H1 (cell line): ENCODE data around the gene NHS. TPM values are rescaled to one million over a fixed set of nuclear protein-coding genes. Genes with fewer than 3 reads are reported as not detected.

ENCODE experiments used
- CTCF ChIA-PET: fragments of 300-600 bp; sonication (Branson Sonifier 250); formaldehyde crosslinking; loops from one replicate; lab custom pipeline; 2021; ENCODE audit not compliant: partially characterized antibody; lab: Charles Lee
- POLR2A ChIA-PET: fragments of 300-600 bp; sonication (Branson Sonifier 250); formaldehyde crosslinking; loops from one replicate; lab custom pipeline; 2021; ENCODE audit warnings: inconsistent platforms; ENCODE audit not compliant: partially characterized antibody; lab: Charles Lee
- DNase-seq, 2 experiments: peaks; one replicate each; pipeline versions ENCODE4 v3.0.0 to v3.0.0-alpha.2; 2010 to 2022; ENCODE audit warnings: low spot score in 2 of 2, low read depth in 1 of 2, mixed read lengths in 1 of 2
- FAIRE-seq: peaks from 2 replicates; lab custom pipeline; 2011; peaks lifted over from hg19 to GRCh38; lab: Jason Lieb, UNC
- H2AFZ ChIP-seq: 2 replicates; pipeline ENCODE4 v1.8.1; 2012; ENCODE audit warnings: low read length, inconsistent platforms
- H2AK5ac ChIP-seq: 2 replicates; pipeline ENCODE4 v1.6.1; 2013; ENCODE audit warnings: low read depth, low read length
- H2BK120ac ChIP-seq: replicated peaks from 2 replicates; pipeline ENCODE3; 2013; ENCODE audit warnings: low read depth, low read length, inconsistent platforms
- H2BK12ac ChIP-seq: 2 replicates; pipeline ENCODE4 v1.6.1; 2013; ENCODE audit warnings: low read depth, low read length
- H2BK15ac ChIP-seq: 2 replicates; pipeline ENCODE4 v1.6.1; 2013; ENCODE audit warnings: low read length
- H2BK20ac ChIP-seq: 2 replicates; pipeline ENCODE4 v1.6.1; 2013; ENCODE audit warnings: low read length
- H2BK5ac ChIP-seq: 2 replicates; pipeline ENCODE4 v1.6.1; 2013; ENCODE audit warnings: low read depth, low read length
- H3K14ac ChIP-seq: 2 replicates; pipeline ENCODE4 v1.6.1; 2013; ENCODE audit warnings: inconsistent platforms; ENCODE audit not compliant: insufficient read length
- H3K18ac ChIP-seq: 2 replicates; pipeline ENCODE4 v1.6.1; 2013; ENCODE audit warnings: low read length; ENCODE audit errors: extremely low read depth
- H3K23ac ChIP-seq: 2 replicates; pipeline ENCODE4 v1.6.1; 2013; ENCODE audit warnings: inconsistent platforms; ENCODE audit not compliant: insufficient read length
- H3K23me2 ChIP-seq: 2 replicates; pipeline ENCODE4 v1.6.1; 2013; ENCODE audit warnings: low read depth, low read length
- H3K27ac ChIP-seq: 2 replicates; pipeline ENCODE4 v1.6.1; 2011; ENCODE audit warnings: low read depth, low read length, inconsistent platforms
- H3K27me3 ChIP-seq, 4 experiments: replicated peaks in 1 of 4; 1 replicate in 1 of 4; 2 replicates in 3 of 4; pipeline versions ENCODE4 v1.6.1 to v1.8.1; 2011 to 2013; ENCODE audit warnings: low read length in 3 of 4, mild to moderate bottlenecking in 3 of 4, inconsistent platforms in 2 of 4, mixed read lengths in 2 of 4, moderate library complexity in 1 of 4; ENCODE audit not compliant: control insufficient read depth in 3 of 4, insufficient read depth in 3 of 4; ENCODE audit errors: extremely low read depth in 1 of 4
- H3K36me3 ChIP-seq, 4 experiments: 2 replicates each; pipeline versions ENCODE4 v1.6.1 to v1.8.1; 2011 to 2013; ENCODE audit warnings: mild to moderate bottlenecking in 4 of 4, low read length in 3 of 4, moderate library complexity in 2 of 4, control low read depth in 1 of 4, inconsistent platforms in 1 of 4; ENCODE audit not compliant: insufficient read depth in 4 of 4, control insufficient read depth in 2 of 4
- H3K4ac ChIP-seq: replicated peaks from 2 replicates; pipeline ENCODE3; 2013; ENCODE audit warnings: low read length, low read depth, mixed read lengths, inconsistent platforms; ENCODE audit not compliant: insufficient read length
- H3K4me1 ChIP-seq, 4 experiments: replicated peaks in 1 of 4; 1 replicate in 1 of 4; 2 replicates in 3 of 4; pipeline versions ENCODE4 v1.6.1 to v1.8.1; 2011 to 2013; ENCODE audit warnings: low read length in 3 of 4, inconsistent platforms in 2 of 4, mixed read lengths in 1 of 4; ENCODE audit not compliant: insufficient read depth in 4 of 4, control insufficient read depth in 3 of 4
- H3K4me2 ChIP-seq, 2 experiments: 2 replicates each; pipeline versions ENCODE4 v1.6.1 to v1.8.1; 2011 to 2013; ENCODE audit warnings: low read depth in 2 of 2, low read length in 2 of 2, control low read depth in 1 of 2, inconsistent platforms in 1 of 2, mild to moderate bottlenecking in 1 of 2; ENCODE audit not compliant: insufficient read depth in 1 of 2
- H3K4me3 ChIP-seq, 4 experiments: fragments of 200-600, 300-600 bp in 1 of 4; sonication (generic), shearing (Covaris generic), sonication (Bioruptor Twin) in 1 of 4; 2 replicates each; pipeline versions ENCODE4 v1.5.1 to v1.8.1; 2011 to 2016; ENCODE audit warnings: low read length in 4 of 4, low read depth in 3 of 4, control low read depth in 2 of 4, inconsistent platforms in 2 of 4, mild to moderate bottlenecking in 2 of 4, mixed read lengths in 1 of 4, moderate library complexity in 1 of 4; ENCODE audit not compliant: insufficient read depth in 2 of 4; ENCODE audit errors: extremely low read depth in 1 of 4
- H3K56ac ChIP-seq: replicated peaks from 2 replicates; pipeline ENCODE3; 2013; ENCODE audit warnings: low read depth, mild to moderate bottlenecking, mixed read lengths, low read length, inconsistent platforms; ENCODE audit not compliant: insufficient read length
- H3K79me1 ChIP-seq: 2 replicates; pipeline ENCODE4 v1.6.1; 2013; ENCODE audit warnings: low read depth, low read length, control low read depth
- H3K79me2 ChIP-seq, 2 experiments: 2 replicates each; pipeline versions ENCODE4 v1.6.1 to v1.8.1; 2012 to 2013; ENCODE audit warnings: low read length in 2 of 2, mild to moderate bottlenecking in 2 of 2, inconsistent platforms in 1 of 2; ENCODE audit not compliant: insufficient read depth in 2 of 2, control insufficient read depth in 1 of 2
- H3K9ac ChIP-seq, 4 experiments: replicated peaks in 1 of 4; 1 replicate in 1 of 4; 2 replicates in 3 of 4; pipeline versions ENCODE4 v1.6.1 to v1.8.1; 2011 to 2013; ENCODE audit warnings: low read depth in 3 of 4, low read length in 3 of 4, control low read depth in 2 of 4, mild to moderate bottlenecking in 2 of 4, moderate library complexity in 2 of 4, inconsistent platforms in 1 of 4; ENCODE audit errors: extremely low read depth in 1 of 4
- H3K9me3 ChIP-seq, 2 experiments: 2 replicates each; pipeline versions ENCODE4 v1.6.1 to v1.8.1; 2012 to 2013; ENCODE audit warnings: mild to moderate bottlenecking in 2 of 2, moderate library complexity in 2 of 2, control low read depth in 1 of 2, inconsistent platforms in 1 of 2, low read depth in 1 of 2, low read length in 1 of 2, mixed read lengths in 1 of 2; ENCODE audit not compliant: insufficient read depth in 2 of 2
- H4K20me1 ChIP-seq, 2 experiments: replicated peaks in 1 of 2; 2 replicates each; pipeline versions ENCODE3 to v1.8.1; 2011 to 2013; ENCODE audit warnings: inconsistent platforms in 2 of 2, low read length in 2 of 2, mild to moderate bottlenecking in 1 of 2; ENCODE audit not compliant: insufficient read depth in 2 of 2, control insufficient read depth in 1 of 2
- H4K5ac ChIP-seq: 2 replicates; pipeline ENCODE4 v1.6.1; 2013; ENCODE audit warnings: low read length, low read depth, mixed read lengths, inconsistent platforms; ENCODE audit not compliant: insufficient read length
- H4K8ac ChIP-seq: 2 replicates; pipeline ENCODE4 v1.8.0; 2013; ENCODE audit warnings: mild to moderate bottlenecking, moderate library complexity, low read length, inconsistent platforms; ENCODE audit not compliant: insufficient read depth; ENCODE audit errors: extremely low read depth
- H4K91ac ChIP-seq: replicated peaks from 2 replicates; pipeline ENCODE3; 2013; ENCODE audit warnings: low read length, mixed read lengths, inconsistent platforms; ENCODE audit not compliant: insufficient read length
- BCL11A ChIP-seq, 2 experiments: IDR thresholded peaks; one replicate each; pipeline ENCODE4 v1.6.1; 2011; ENCODE audit warnings: low read depth in 2 of 2, low read length in 2 of 2, mild to moderate bottlenecking in 2 of 2
- CEBPB ChIP-seq: IDR thresholded peaks from 2 replicates; pipeline ENCODE4 v1.6.1; 2012; ENCODE audit warnings: low read depth, low read length
- CHD1 ChIP-seq: IDR thresholded peaks from 2 replicates; pipeline ENCODE4 v1.6.1; 2012; ENCODE audit warnings: low read depth, low read length, improper control_type of control experiment
- CTBP2 ChIP-seq: IDR thresholded peaks from 2 replicates; pipeline ENCODE4 v1.7.0; 2011; ENCODE audit warnings: borderline replicate concordance, mild to moderate bottlenecking, moderate library complexity, mixed read lengths, low read length; ENCODE audit not compliant: insufficient read depth, insufficient read length
- KDM4A ChIP-seq: IDR thresholded peaks from one replicate; pipeline ENCODE4 v1.7.1; 2012; ENCODE audit warnings: low read depth, mild to moderate bottlenecking, moderate library complexity, low read length, inconsistent platforms; ENCODE audit not compliant: severe bottlenecking
- RAD21 ChIP-seq, 2 experiments: IDR thresholded peaks in 1 of 2; conservative IDR thresholded peaks in 1 of 2; 2 replicates each; pipeline ENCODE4 v1.6.1; 2011; ENCODE audit warnings: low read depth in 2 of 2, low read length in 2 of 2, improper control_type of control experiment in 1 of 2, inconsistent platforms in 1 of 2, mild to moderate bottlenecking in 1 of 2, moderate library complexity in 1 of 2
- RNF2 ChIP-seq: fragments of 200-900, 300-1000 bp; sonication (generic); IDR thresholded peaks from 2 replicates; pipeline ENCODE4 v1.7.1; 2016; ENCODE audit warnings: borderline replicate concordance, low read depth, mild to moderate bottlenecking, antibody characterized with exemption, low read length; ENCODE audit not compliant: poor library complexity, severe bottlenecking; ENCODE audit errors: missing control alignments
- RXRA ChIP-seq: IDR thresholded peaks from 2 replicates; pipeline ENCODE4 v1.6.1; 2011; ENCODE audit warnings: low read depth, mild to moderate bottlenecking, low read length, moderate library complexity; ENCODE audit not compliant: insufficient read depth
- SIN3A ChIP-seq, 2 experiments: IDR thresholded peaks in 1 of 2; conservative IDR thresholded peaks in 1 of 2; 2 replicates each; pipeline ENCODE4 v1.6.1; 2011 to 2012; ENCODE audit warnings: low read length in 2 of 2, improper control_type of control experiment in 1 of 2, low read depth in 1 of 2, mild to moderate bottlenecking in 1 of 2
- SIRT6 ChIP-seq: IDR thresholded peaks from one replicate; pipeline ENCODE4 v1.7.1; 2012; ENCODE audit warnings: low read length, inconsistent platforms
- SIX5 ChIP-seq: IDR thresholded peaks from 2 replicates; pipeline ENCODE4 v1.6.1; 2011; ENCODE audit warnings: mild to moderate bottlenecking, low read depth, low read length
- TAF7 ChIP-seq: optimal IDR thresholded peaks from 2 replicates; pipeline ENCODE3; 2011; ENCODE audit warnings: low read depth, mild to moderate bottlenecking, inconsistent platforms, low read length, moderate library complexity, borderline replicate concordance
- TCF12 ChIP-seq: IDR thresholded peaks from 2 replicates; pipeline ENCODE4 v1.6.1; 2011; ENCODE audit warnings: low read depth, mild to moderate bottlenecking, low read length
- YY1 ChIP-seq: IDR thresholded peaks from 2 replicates; pipeline ENCODE4 v1.6.1; 2011; ENCODE audit warnings: low read depth, mild to moderate bottlenecking, low read length
- WGBS, 2 experiments: shearing (Covaris generic) in 1 of 2; methylation state at CpG; one replicate each; pipeline versions ENCODE4 v1.1.6 to v1.1.7; 2013 to 2015; ENCODE audit warnings: low lambda C conversion rate in 2 of 2, mixed read lengths in 2 of 2, inconsistent platforms in 1 of 2, low coverage in 1 of 2, missing lambda C conversion rate in 1 of 2; ENCODE audit not compliant: insufficient replicate concordance in 2 of 2, insufficient coverage in 1 of 2, insufficient read length in 1 of 2; ENCODE audit errors: extremely low coverage in 1 of 2, missing lambda C conversion rate in 1 of 2; 5-methylcytosine and 5-hydroxymethylcytosine counted together
- polyA plus RNA-seq, 7 experiments: library from polyadenylated mRNA; depleted of rRNA in 3 of 7; stranded (reverse) in 5 of 7; unstranded in 2 of 7; fragments of >200 nt in 5 of 7; fragments of 200-250 nt in 2 of 7; gene quantifications; 1 replicate in 5 of 7; 2 replicates in 1 of 7; 4 replicates in 1 of 7; pipeline versions ENCODE4 v1.2.1 to v1.2.3, GENCODE V29; 2011 to 2013; ENCODE audit warnings: missing spikeins in 2 of 7, mixed read lengths in 2 of 7
- total RNA-seq: library from RNA; stranded (reverse); fragmentation: NEBNext Ultra II Directional; extraction: Animal tissue kit (Norgen Biotek cat#: 25700); gene quantifications from 2 replicates; pipeline ENCODE4 v1.2.1, GENCODE V29; 2021

Gene NHS
- total and polyA plus RNA-seq, 2 of the 8 experiments (the other 6 are each of a cell fraction or from before 2014, with no cell fraction given): 2.2 to 6.7 TPM

GRCh38 chrX:17735406-17735805 lies 360.4 kb downstream of the NHS start:
- no peak overlapping the region for H4K5ac ChIP-seq
- no peaks in the 10 kb centered on the region for H4K20me1 ChIP-seq
- no peak overlapping the region for H2BK5ac ChIP-seq
- no peak overlapping the region for H3K56ac ChIP-seq
- no peaks in the 10 kb centered on the region for H3K79me2 ChIP-seq
- H3K27me3 ChIP-seq: peaks cover 0 to 16% (median 8%) of the 10 kb centered on the region in 4 experiments; a peak in 5 of 7 replicates
- WGBS, 2 experiments: 85% methylated on average over 5 of the region's 5 CpGs; no CpG with 5 or more reads in 1 of the 2 experiments
- no peak overlapping the region for H2BK15ac ChIP-seq
- H3K23ac ChIP-seq: no peak overlapping the region
- no peak overlapping the region for H2AK5ac ChIP-seq
- no peaks in the 10 kb centered on the region for H3K36me3 ChIP-seq
- H3K27ac ChIP-seq: no peak overlapping the region
- no peak overlapping the region for H3K4ac ChIP-seq
- FAIRE-seq: no peak
- H3K9ac ChIP-seq: no peak overlapping the region
- DNase-seq: no peak
- ChIA-PET CTCF (interaction anchor here (0.7 kb wide), 1 partner anchor 45 kb away, joined by 4 read pairs; no protein-coding TSS in a partner anchor), POLR2A (no interaction called here)
- H3K23me2 ChIP-seq: peaks cover 2% of the 10 kb centered on the region; the same call in 1 of the 2 replicates
- no peak overlapping the region for H3K4me2 ChIP-seq
- H4K8ac ChIP-seq: no peak overlapping the region
- no peak overlapping the region for H2BK20ac ChIP-seq
- H3K79me1 ChIP-seq: no peaks in the 10 kb centered on the region
- H4K91ac ChIP-seq: no peak overlapping the region
- peaks cover 0 to 2% (median 0%) of the 10 kb centered on the region in 4 experiments; a peak in 1 of 7 replicates for H3K4me1 ChIP-seq
- H3K18ac ChIP-seq: no peak overlapping the region
- H3K4me3 ChIP-seq: no peak overlapping the region
- H2BK12ac ChIP-seq: no peak overlapping the region
- no peaks in the 10 kb centered on the region for H3K9me3 ChIP-seq
- H3K14ac ChIP-seq: no peak overlapping the region
- H2AFZ ChIP-seq: no peak overlapping the region
- H2BK120ac ChIP-seq: no peak overlapping the region
- no peak for TF ChIP-seq RNF2
- TF ChIP-seq SIRT6: no peak
- TF ChIP-seq YY1: no peak
- no peak for TF ChIP-seq BCL11A (IDR thresholded peaks at IDR 0.05; ENCODE audit: low read depth in 2 of 2, low read length in 2 of 2)
- TF ChIP-seq RXRA: no peak
- no peak for TF ChIP-seq CTBP2
- no peak for TF ChIP-seq CEBPB
- no peak for TF ChIP-seq SIX5
- no peak for TF ChIP-seq TCF12
- TF ChIP-seq SIN3A (conservative IDR thresholded peaks at IDR 0.05 in 1 of 2, IDR thresholded peaks at IDR 0.05 in 1 of 2; ENCODE audit: low read depth in 1 of 2, low read length in 2 of 2): no peak
- no peak for TF ChIP-seq TAF7
- no peak for TF ChIP-seq RAD21 (IDR thresholded peaks at IDR 0.05 in 1 of 2, conservative IDR thresholded peaks at IDR 0.05 in 1 of 2; ENCODE audit: low read depth in 2 of 2, low read length in 2 of 2)
- no peak for TF ChIP-seq KDM4A
- TF ChIP-seq CHD1: no peak
